DND-41 (cell line): ENCODE results near the gene MCTP1.

Source experiments
- ATAC-seq: fragments of 200-7000 bp; cut with Tn5 transposase; 3 replicates; pipeline ENCODE4 v1.9.1; 2021; ENCODE audit warnings: low read depth; ENCODE audit not compliant: insufficient read depth
- DNase-seq: peaks from one replicate; pipeline ENCODE4 v3.0.0-alpha.2; 2020
- H2AFZ ChIP-seq: 2 replicates; pipeline ENCODE4 v1.6.0; 2012; ENCODE audit warnings: low read depth, low read length
- H3K27ac ChIP-seq: 2 replicates; pipeline ENCODE4 v1.5.1; 2012; ENCODE audit warnings: low read length, inconsistent platforms
- H3K27me3 ChIP-seq: fragments of 200-600 bp; sonication (generic); 2 replicates; pipeline ENCODE4 v1.6.0; 2012; ENCODE audit warnings: low read length, mild to moderate bottlenecking, inconsistent platforms; ENCODE audit not compliant: insufficient read depth, poor library complexity
- H3K36me3 ChIP-seq: 2 replicates; pipeline ENCODE4 v1.5.1; 2012; ENCODE audit warnings: low read length, inconsistent platforms; ENCODE audit not compliant: insufficient read depth
- H3K4me1 ChIP-seq: 2 replicates; pipeline ENCODE4 v1.5.1; 2012; ENCODE audit warnings: mild to moderate bottlenecking, low read length; ENCODE audit not compliant: insufficient read depth
- H3K4me2 ChIP-seq: 2 replicates; pipeline ENCODE4 v1.6.0; 2012; ENCODE audit warnings: mild to moderate bottlenecking, moderate library complexity, low read length, inconsistent platforms; ENCODE audit not compliant: insufficient read depth
- H3K4me3 ChIP-seq, 2 experiments: fragments of 200-600 bp in 1 of 2; shearing (Covaris generic) in 1 of 2; 2 replicates each; pipeline ENCODE4 v1.5.1; 2012 to 2016; ENCODE audit warnings: inconsistent platforms in 2 of 2, low read length in 2 of 2, mild to moderate bottlenecking in 2 of 2, low read depth in 1 of 2, moderate library complexity in 1 of 2
- H3K79me2 ChIP-seq: 2 replicates; pipeline ENCODE4 v1.6.0; 2012; ENCODE audit warnings: low read length, inconsistent platforms; ENCODE audit not compliant: insufficient read depth
- H3K9ac ChIP-seq: 2 replicates; pipeline ENCODE4 v1.6.0; 2012; ENCODE audit warnings: low read depth, mild to moderate bottlenecking, inconsistent platforms, low read length, moderate library complexity
- H3K9me3 ChIP-seq: 2 replicates; pipeline ENCODE4 v1.5.1; 2012; ENCODE audit warnings: low read length, moderate library complexity, mild to moderate bottlenecking, inconsistent platforms; ENCODE audit not compliant: insufficient read depth, severe bottlenecking
- H4K20me1 ChIP-seq: 2 replicates; pipeline ENCODE4 v1.6.0; 2012; ENCODE audit warnings: low read length; ENCODE audit not compliant: insufficient read depth
- EZH2 ChIP-seq: IDR thresholded peaks from 3 replicates; pipeline ENCODE4 v1.6.1; 2012; ENCODE audit warnings: borderline replicate concordance, low read depth, mild to moderate bottlenecking, moderate library complexity, low read length, inconsistent platforms; ENCODE audit not compliant: severe bottlenecking
- TF ChIP-seq, protein P1 (sequence below): IDR thresholded peaks from 2 replicates; pipeline ENCODE4 v1.5.1; 2012; ENCODE audit warnings: borderline replicate concordance, low read length, moderate library complexity, mild to moderate bottlenecking; ENCODE audit not compliant: poor library complexity, severe bottlenecking; ENCODE audit errors: extremely low read depth

The MCTP1 gene

DNA sequence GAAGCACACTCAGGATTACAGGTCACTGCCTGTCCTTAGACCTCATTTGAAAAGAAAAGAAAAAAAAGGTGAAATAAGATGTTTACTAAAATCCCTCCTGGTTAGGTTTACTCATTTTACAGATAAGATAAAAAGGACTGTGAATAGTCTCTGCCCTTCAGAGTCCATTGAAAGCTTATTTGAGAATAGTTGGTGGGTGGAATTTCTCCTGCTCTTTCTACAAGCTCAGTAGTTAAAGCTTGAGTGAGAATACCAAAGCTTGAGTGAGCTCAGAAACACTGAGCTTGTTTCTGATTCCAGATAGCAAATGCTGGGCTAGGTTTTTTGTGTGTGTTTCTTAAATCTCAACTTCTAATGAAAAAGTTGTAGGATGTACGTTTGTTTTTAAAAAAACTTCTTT lies 559.8 kb downstream of the MCTP1 start:
- Histone ChIP-seq H3K9me3 (no peaks in the 10 kb centered on the region), H3K79me2 (no peaks in the 10 kb centered on the region), H3K27me3 (no peaks in the 10 kb centered on the region), H3K27ac (no peak overlapping the region), H3K4me3 (no peak overlapping the region), H4K20me1 (no peaks in the 10 kb centered on the region), H3K36me3 (no peaks in the 10 kb centered on the region), H3K9ac (no peak overlapping the region), H3K4me2 (no peak overlapping the region), H3K4me1 (no peaks in the 10 kb centered on the region), H2AFZ (no peak overlapping the region)
- ATAC-seq (no peak), DNase-seq (no peak)
- TF ChIP-seq, protein P1, sequence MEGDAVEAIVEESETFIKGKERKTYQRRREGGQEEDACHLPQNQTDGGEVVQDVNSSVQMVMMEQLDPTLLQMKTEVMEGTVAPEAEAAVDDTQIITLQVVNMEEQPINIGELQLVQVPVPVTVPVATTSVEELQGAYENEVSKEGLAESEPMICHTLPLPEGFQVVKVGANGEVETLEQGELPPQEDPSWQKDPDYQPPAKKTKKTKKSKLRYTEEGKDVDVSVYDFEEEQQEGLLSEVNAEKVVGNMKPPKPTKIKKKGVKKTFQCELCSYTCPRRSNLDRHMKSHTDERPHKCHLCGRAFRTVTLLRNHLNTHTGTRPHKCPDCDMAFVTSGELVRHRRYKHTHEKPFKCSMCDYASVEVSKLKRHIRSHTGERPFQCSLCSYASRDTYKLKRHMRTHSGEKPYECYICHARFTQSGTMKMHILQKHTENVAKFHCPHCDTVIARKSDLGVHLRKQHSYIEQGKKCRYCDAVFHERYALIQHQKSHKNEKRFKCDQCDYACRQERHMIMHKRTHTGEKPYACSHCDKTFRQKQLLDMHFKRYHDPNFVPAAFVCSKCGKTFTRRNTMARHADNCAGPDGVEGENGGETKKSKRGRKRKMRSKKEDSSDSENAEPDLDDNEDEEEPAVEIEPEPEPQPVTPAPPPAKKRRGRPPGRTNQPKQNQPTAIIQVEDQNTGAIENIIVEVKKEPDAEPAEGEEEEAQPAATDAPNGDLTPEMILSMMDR = no peak
- no peak for TF ChIP-seq EZH2

DNA sequence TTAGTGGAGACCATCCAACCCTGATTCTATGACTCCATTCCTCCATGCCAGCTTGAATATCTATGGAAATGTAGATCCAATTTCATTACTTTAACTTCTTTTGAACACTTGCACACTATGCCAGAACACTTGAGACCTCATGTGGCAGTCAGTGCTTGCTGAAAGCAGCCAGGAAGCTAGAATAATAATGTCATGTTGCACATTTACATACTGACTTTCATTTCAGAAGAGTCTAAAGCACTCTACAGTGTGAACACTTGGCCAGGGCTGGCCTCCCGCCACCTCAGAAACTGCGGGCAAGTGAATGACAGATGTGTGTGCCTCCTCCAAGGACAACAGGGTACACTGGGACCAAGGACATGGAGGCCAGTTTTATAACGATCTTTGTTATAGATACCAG lies 569.1 kb downstream of the MCTP1 start:
- no peak for ATAC-seq
- no peaks in the 10 kb centered on the region for H3K4me1 ChIP-seq
- no peak for DNase-seq

DNA sequence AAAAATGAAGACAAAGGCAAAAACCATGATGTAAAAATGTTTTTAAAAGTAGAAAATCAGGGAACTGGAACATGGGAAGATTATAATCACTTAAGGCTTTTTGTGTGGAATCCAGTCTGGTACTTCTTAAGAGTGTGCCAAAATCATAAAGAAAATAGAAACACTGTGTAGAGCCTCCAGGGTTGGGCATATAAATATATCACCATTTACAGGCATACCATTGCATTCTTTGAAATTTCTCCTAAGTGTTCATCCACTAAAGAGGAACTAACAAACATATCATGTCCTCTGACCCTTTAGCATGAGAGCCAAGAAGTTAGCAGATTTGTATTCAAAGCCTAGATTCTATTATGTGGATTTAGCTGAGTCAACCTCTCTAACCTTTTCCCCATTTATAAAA lies 573.1 kb downstream of the MCTP1 start:
- no peaks in the 10 kb centered on the region for H3K9me3 ChIP-seq
- no peak overlapping the region for H3K9ac ChIP-seq
- no peak overlapping the region for H3K27ac ChIP-seq
- H4K20me1 ChIP-seq = no peaks in the 10 kb centered on the region
- ATAC-seq (no peak), DNase-seq (no peak)
- H3K4me1 ChIP-seq = no peaks in the 10 kb centered on the region
- no peak overlapping the region for H3K4me3 ChIP-seq
- no peak for TF ChIP-seq EZH2
- TF ChIP-seq, protein P1 = no peak
- no peaks in the 10 kb centered on the region for H3K79me2 ChIP-seq
- H3K4me2 ChIP-seq = no peak overlapping the region
- no peak overlapping the region for H2AFZ ChIP-seq
- peaks cover 52% of the 10 kb centered on the region for H3K36me3 ChIP-seq
- H3K27me3 ChIP-seq = no peaks in the 10 kb centered on the region

More for the DNA sequence above, 569.1 kb downstream of the MCTP1 start:
- TF ChIP-seq EZH2 = no peak
- TF ChIP-seq, protein P1 = no peak
- Histone ChIP-seq H3K9me3 (no peaks in the 10 kb centered on the region), H2AFZ (no peak overlapping the region), H4K20me1 (no peaks in the 10 kb centered on the region), H3K27ac (no peak overlapping the region), H3K9ac (no peak overlapping the region), H3K4me2 (no peak overlapping the region), H3K27me3 (no peaks in the 10 kb centered on the region), H3K4me3 (no peak overlapping the region), H3K36me3 (peaks cover 18% of the 10 kb centered on the region), H3K79me2 (no peaks in the 10 kb centered on the region)

DNA sequence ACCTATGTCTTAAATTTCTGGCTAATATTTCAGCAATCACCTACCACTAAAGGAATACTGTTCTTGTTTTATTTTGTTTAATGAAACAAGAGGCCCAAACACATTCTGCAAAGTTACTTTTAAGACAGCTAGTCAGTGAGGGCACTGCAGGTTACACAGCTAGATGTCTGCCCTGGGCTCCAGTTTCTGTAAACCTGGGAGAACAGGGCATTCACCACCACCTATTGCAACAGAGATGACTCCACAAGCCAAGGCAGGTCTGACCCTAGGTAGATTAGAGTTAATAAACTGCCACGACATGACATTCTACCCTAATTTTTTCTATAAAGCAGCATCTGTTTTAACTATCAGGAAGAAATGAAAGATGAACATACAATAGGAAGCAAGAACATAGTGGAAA lies 575.6 kb downstream of the MCTP1 start:
- no peak for ATAC-seq
- Histone ChIP-seq H3K9me3 (no peaks in the 10 kb centered on the region), H3K27ac (no peak overlapping the region), H3K4me3 (no peak overlapping the region), H3K4me2 (no peak overlapping the region), H3K27me3 (no peaks in the 10 kb centered on the region), H2AFZ (no peak overlapping the region), H3K9ac (no peak overlapping the region), H4K20me1 (no peaks in the 10 kb centered on the region), H3K79me2 (no peaks in the 10 kb centered on the region), H3K4me1 (no peaks in the 10 kb centered on the region), H3K36me3 (peaks cover 52% of the 10 kb centered on the region)
- TF ChIP-seq EZH2 = no peak
- TF ChIP-seq, protein P1 = no peak
- DNase-seq = no peak
